Measurements from ENCODE around the gene SPPL2B.
"Not testable (repeated sequence)": the region's sequence is repeated elsewhere in the genome, so short reads cannot be mapped to it uniquely, and the experiment has no call there.

Gene SPPL2B

GRCh38 chr19:2328401-2329148 lies at the start of gene SPPL2B, which contains the start of gene LSM7:
Gene SPPL2B, plus strand, starts transcription at chr19:2328684. Its CDS starts 26 bp downstream, at chr19:2328710.
Gene LSM7, minus strand, starts transcription at chr19:2328586. Its CDS starts 20 bp downstream, at chr19:2328566.
- DNase-seq (ENCODE audit: low read depth) = peak; percentile 48
- peak within 1 kb of the TSS; percentile 96 for H3K4me3 ChIP-seq (ENCODE audit: low read depth, low read length)

DNA sequence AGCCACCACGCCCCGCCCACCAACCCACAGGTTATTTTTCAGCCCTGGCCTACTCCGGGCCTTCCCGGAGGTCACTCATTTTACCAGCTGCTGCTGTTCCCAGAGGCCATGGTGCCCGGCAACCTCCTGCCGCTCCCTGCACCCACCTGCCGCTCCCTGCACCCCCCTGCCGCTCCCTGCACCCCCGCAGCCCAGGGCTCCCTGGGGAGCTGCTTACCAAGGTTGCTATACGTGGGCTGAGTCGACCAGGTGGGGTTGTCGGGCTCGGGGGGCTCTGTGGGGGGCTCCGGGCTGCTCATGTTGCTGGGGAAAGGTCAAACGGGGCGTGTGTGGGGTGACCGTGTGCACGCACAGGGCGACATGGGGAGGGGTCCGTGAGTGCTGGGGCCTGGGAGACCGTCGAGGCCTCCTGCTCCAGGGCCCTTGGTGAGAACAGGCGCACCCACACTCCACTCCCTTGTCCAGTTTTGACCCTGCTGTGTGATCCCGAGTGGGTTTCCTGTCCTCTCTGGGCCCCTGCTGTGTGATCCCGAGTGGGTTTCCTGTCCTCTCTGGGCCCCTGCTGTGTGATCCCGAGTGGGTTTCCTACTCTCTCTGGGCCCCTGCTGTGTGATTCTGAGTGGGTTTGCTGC lies 47.7 kb upstream of the SPPL2B start:
- no peak overlapping the region for H3K4me3 ChIP-seq (ENCODE audit: low read depth, low read length)
- no peak for DNase-seq (ENCODE audit: low read depth)

DNA sequence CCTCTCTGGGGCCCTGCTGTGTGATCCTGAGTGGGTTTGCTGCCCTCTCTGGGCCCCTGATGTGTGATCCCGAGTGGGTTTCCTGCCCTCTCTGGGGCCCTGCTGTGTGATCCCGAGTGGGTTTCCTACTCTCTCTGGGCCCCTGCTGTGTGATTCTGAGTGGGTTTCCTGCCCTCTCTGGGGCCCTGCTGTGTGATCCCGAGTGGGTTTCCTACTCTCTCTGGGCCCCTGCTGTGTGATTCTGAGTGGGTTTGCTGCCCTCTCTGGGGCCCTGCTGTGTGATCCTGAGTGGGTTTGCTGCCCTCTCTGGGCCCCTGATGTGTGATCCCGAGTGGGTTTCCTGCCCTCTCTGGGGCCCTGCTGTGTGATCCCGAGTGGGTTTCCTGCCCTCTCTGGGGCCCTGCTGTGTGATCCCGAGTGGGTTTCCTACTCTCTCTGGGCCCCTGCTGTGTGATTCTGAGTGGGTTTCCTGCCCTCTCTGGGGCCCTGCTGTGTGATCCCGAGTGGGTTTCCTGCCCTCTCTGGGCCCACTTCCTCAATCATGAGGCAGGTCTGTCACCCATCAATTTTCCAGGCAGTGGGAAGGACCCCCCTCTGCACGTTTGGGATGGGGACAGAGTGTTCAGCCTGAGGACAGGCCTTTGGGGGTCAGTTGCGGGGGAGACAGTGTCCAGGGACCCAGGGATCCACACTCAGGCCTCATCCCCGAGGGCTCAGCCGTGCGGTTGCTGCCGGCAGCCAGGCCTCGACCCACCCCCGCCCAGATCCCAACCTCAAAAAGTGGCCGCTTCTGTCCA lies 47.0 kb upstream of the SPPL2B start:
- H3K4me3 ChIP-seq (ENCODE audit: low read depth, low read length) = peak overlapping the region; percentile 34
- not testable (repeated sequence) for DNase-seq (ENCODE audit: low read depth)

- H3K4me3 ChIP-seq (ENCODE audit: low read depth, low read length) = peak within 1 kb of the TSS; percentile 34
- no peak for DNase-seq (ENCODE audit: low read depth)
Observed at GRCh38 chr19:2282062-2282861, 46.2 kb upstream of the SPPL2B start, which contains the start of gene PEAK3. Gene PEAK3, minus strand, starts transcription at chr19:2282175. Its CDS starts 1,244 bp downstream, at chr19:2280931.

GRCh38 chr19:2282862-2283237 lies 45.6 kb upstream of the SPPL2B start:
- DNase-seq (ENCODE audit: low read depth) = no peak
- no peak overlapping the region for H3K4me3 ChIP-seq (ENCODE audit: low read depth, low read length)

DNA sequence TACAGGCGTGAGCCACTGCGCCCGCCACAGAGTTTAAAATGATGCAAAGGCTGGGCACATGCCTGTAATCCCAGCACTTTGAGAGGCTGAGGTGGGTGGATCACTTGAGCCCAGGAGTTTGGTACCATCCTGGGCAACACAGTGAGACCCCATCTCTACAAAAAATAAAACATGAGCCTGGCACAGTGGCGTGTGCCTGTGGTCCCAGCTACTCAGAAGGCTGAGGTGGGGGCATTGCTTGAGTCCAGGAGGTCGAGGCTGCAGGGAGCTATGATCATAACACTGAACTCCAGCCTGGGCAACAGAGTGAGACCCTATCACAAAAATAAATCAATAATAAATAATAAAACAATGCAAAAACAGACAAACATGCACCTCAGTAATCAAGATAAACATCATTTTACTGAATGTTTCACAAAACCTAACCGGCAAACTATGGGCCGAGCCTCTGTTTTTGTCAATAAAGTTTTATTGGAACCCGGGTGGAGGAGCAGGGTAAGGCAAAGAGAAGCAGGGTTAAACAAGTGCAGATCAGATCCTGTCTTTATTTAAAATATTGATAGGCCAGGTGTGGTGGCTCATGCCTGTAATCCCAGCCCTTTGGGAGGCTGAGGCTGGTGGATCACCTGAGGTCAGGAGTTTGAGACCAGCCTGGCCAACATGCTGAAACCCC lies 44.5 kb upstream of the SPPL2B start:
- H3K4me3 ChIP-seq (ENCODE audit: low read depth, low read length) = no peak overlapping the region
- DNase-seq (ENCODE audit: low read depth) = no peak

DNA sequence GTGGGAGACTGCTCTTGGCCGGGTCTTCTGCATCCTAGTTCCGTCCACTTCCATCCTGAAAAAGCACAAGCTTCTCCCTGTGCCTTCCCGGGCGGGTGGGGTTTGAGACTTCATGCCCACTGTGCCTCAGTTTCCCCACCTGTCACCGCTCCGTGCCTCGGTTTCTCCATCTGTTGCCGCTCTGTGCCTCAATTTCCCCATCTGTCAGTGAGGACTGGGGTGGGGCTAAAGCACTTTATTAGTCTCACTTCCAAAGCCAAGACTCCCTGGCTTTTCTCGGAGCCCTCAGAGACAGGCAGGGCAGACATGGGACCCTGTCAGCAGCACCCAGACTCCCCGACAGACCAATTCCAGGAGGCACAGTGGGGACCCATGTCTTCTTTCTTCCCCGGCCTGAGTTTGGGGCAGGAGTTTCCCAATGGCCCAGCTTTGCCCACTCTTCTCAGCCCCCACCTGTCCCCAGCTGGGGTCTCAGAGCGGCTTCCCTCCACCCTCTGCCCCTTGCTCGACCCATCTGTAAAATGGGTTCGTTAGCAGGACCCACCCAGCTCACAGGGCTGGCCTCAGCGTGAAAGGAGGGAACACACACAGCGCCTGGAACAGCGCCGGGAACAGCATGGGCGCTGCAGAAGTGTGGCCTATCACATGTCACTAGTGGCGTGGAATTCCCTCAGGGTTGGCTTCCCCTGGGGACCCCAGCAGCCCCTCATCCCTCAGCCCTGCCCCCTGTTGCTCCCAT lies 41.9 kb upstream of the SPPL2B start:
- no peak for DNase-seq (ENCODE audit: low read depth)
- H3K4me3 ChIP-seq (ENCODE audit: low read depth, low read length) = no peak overlapping the region

- no peak overlapping the region for H3K4me3 ChIP-seq (ENCODE audit: low read depth, low read length)
- no peak for DNase-seq (ENCODE audit: low read depth)
Observed at GRCh38 chr19:2287585-2288337, 40.7 kb upstream of the SPPL2B start.

DNA sequence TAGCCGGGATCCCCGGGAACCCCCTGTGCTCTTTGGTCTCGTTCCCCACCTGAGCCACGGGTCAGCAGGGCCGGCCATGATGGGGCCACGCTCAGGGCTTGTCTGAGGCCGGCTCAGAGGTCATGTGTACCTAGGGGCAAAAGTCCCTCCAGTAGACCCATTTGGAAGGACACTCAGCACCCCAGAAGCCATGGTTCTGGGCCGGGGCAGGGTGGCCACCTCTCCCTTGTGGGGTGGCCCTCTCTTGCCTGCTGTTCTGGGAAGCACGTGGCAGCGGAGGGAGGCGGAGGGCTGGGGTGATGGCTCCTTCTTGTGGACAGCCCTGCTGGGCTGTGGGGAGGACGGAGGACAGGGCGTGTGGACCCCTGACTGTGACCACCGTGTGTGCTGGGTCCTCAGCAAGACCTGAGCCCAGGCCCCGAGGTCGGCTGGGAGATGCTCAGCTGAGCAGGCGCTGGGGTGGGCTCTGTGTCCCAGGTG lies 40.1 kb upstream of the SPPL2B start:
- no peak for DNase-seq (ENCODE audit: low read depth)
- H3K4me3 ChIP-seq (ENCODE audit: low read depth, low read length) = no peak overlapping the region

GRCh38 chr19:2288818-2289713 lies 39.4 kb upstream of the SPPL2B start:
- DNase-seq (ENCODE audit: low read depth) = no peak
- no peak overlapping the region for H3K4me3 ChIP-seq (ENCODE audit: low read depth, low read length)

DNA sequence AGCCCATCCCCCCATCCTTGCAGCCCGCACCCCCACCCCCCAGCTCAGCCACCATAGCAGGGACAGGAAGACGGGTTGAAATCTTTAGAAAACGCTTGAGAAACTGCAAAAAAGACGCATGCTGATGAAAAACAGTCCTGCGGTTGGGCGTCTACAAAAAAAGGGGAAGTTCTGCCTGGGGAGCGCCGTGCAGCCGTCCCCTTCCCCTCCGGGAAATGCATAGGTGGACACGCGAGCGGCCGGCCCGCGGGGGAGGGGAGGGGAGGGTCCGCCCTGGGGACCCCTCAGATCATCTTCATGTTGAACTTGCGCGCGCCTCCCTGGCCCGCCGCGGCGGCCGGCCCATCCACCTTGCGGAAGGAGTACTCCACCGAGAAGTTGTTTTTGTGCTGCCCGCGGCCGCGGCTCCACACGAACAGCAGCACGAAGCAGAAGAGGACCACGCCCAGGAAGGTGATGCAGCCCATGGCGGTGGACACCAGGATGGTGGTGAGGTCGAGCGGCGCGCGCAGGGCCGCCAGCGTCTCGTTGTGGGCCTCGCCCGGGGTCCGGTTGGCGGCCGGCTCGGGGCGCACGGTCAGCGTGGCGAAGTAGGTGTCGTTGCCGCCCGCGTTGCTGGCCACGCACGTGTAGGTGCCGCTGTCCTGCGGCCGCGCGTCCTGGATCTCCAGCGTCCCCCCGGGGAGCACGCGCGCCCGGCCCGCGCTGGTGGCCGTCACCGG lies 38.6 kb upstream of the SPPL2B start:
- peak overlapping the region; percentile 28 for H3K4me3 ChIP-seq (ENCODE audit: low read depth, low read length)
- DNase-seq (ENCODE audit: low read depth) = no peak

GRCh38 chr19:2290441-2291184 lies 37.9 kb upstream of the SPPL2B start:
- no peak overlapping the region for H3K4me3 ChIP-seq (ENCODE audit: low read depth, low read length)
- no peak for DNase-seq (ENCODE audit: low read depth)

DNA sequence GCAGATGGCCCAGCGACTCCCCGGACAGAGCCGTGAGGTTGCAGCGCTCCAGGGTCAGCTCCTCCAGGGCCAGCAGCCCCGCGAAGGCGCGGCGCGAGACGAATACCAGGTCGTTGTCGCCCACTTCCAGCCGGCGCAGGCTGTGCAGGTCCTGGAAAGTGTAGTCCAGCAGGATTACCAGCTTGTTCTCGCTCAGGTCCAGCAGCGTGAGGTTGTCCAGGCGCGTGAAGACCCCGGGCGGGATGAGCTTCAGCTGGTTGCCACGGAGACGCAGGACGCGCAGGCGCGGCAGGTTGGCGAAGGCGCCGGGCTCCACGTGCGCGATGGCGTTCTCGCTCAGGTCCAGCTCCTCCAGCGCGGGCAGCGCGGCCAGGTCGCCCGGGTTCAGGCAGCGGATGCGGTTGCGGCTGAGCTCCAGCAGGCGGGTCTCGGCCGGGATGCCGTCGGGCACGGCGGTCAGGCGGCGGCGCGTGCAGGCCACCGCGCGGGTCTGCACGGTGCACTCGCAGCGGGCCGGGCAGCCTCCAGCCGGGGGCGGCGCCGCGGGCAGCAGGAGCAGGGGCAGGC lies 37.2 kb upstream of the SPPL2B start:
- DNase-seq (ENCODE audit: low read depth) = no peak
- peak overlapping the region; percentile 21 for H3K4me3 ChIP-seq (ENCODE audit: low read depth, low read length)

DNA sequence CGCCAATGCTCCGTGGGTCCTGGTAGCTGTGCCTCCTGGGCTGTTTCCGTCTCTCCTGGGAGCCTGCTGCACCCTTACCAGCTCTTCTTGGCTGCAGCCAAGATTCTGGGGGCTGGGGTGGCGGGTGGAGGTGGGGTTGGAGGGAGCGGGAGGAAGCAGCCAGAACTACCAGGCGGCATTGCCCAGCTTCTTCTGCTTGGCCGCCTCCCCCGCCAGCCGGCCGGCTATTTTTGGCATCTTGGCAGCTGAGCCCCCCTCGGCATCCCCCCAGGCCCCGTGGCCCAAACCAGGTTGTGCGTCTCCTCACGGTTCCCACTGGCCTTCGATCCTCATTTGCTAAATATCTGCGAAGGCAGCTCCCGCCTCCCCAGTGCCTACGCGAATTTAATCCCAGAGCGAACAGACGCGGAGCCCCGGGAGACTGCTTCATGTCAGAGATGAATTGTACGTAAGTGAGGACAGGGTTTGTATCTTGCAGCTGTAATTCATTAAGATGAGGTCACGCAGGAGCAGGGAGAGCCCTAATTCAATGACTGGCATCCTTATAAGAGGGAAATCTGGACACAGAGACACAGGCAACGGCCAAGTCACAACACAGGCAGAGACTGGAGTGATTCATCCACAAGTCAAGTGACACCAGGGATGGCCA lies 33.7 kb upstream of the SPPL2B start:
- H3K4me3 ChIP-seq (ENCODE audit: low read depth, low read length) = no peak overlapping the region
- DNase-seq (ENCODE audit: low read depth) = peak; percentile 57
